GM19328 (cell line): ENCODE results near the gene STX2.

Experiments
- ATAC-seq: cut with Tn5 transposase; IDR thresholded peaks from one replicate; pipeline ENCODE4 v1.9.1; 2021; ENCODE audit warnings: mild to moderate bottlenecking, moderate library complexity; ENCODE audit not compliant: unreplicated experiment

Gene STX2

GRCh38 chr12:130831876-130832405, 7.1 kb downstream of the STX2 start:
- no peak for ATAC-seq

DNA sequence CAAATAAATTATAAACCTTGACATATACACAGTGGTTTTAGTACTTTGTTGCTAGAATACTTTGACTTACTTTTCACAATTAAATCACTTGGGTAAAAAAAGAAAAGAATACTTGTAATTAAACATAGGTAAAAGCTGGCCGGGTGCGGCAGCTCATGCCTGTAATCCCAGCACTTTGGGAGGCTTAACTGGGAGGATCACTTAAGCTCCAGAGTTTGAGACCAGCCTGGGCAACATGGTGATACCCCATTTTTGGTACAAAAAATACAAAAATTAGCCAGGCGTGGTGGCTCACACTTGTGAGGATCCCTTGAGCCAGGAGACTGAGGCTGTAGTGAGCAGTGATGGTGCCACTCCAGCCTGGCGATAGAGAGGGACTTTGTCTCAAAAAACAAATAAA, 7.8 kb downstream of the STX2 start:
- no peak for ATAC-seq

- no peak for ATAC-seq
Measured at GRCh38 chr12:130830246-130830551, 8.9 kb downstream of the STX2 start.

GRCh38 chr12:130829391-130830245, 9.4 kb downstream of the STX2 start:
- no peak for ATAC-seq

DNA sequence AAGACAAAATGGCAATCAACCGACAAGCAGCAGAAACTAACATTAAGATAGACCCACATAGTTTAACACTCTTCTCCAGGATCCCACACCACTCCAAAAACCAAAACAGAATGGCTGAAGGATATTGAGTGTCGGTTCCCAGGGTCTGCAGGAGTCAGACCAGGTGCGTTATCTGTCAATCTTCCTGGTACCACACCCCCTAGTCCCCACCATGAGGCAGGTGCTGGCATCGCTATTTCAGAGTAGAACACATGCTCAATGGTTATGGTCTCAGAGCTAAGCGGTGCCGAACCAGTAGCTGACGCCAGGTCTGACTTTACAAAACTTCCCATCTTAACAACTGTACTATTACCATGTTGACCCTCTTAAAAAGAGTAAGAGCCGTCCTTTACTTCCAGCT, 10.2 kb downstream of the STX2 start:
- no peak for ATAC-seq

GRCh38 chr12:130827432-130827831, 11.6 kb downstream of the STX2 start:
- no peak for ATAC-seq

- no peak for ATAC-seq
Measured at GRCh38 chr12:130826151-130826801, 12.8 kb downstream of the STX2 start.

DNA sequence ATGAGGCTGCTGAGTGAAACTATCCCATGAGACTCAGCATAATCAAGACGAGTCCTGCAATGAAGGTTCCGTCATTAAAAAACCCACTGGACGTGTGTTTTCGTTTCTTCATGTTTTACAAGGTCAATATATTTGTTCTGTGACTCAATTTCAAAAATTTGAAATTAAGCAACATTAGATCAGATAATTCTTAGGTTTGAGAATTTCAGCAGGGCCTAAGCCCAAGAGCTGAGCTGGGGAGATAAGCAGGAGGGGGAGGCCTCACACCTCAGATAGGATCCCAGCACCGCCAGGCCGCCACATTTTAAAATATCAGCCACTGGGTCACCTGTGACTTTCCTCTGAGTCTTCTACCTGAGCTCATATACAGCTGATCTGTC, 13.3 kb downstream of the STX2 start:
- no peak for ATAC-seq

DNA sequence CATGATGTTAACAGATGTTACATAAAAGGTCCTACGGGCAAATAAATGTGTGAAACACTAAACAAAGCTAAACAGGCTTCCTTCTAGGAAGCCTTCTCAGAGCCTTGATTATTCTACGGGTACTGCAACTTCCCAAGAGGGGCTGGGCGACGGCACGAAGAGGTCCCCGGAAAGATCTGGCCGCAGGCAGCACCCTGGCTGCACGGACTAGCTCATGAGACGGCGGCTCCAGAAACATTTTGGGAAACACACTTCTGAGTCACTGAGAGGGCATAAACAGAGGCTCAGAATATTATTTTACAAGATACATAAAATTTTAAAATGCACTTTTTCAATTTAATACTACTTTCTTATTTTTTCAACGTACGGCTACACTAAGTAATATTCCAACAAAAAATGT, 19.4 kb downstream of the STX2 start:
- no peak for ATAC-seq

- ATAC-seq = peak; percentile 92
Measured at GRCh38 chr12:130818635-130819576, 20.1 kb downstream of the STX2 start.

DNA sequence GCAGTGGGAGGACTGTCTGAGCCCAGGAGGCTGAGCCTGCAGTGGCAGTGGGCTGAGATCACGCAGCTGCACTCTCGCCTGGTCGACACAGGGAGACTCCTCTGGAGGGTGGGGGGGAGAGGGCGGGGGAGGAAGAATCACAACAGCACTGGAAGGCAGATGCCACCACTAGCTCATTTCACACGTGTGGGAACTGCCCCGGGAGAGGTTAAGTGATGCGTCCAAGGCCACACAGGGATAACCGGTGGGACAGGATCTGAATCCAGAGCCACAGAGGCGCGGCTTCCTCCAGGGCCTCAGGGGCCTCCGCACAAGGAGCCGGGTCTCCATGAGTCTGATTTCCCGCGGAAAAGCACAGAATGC, 20.8 kb downstream of the STX2 start:
- ATAC-seq = no peak

DNA sequence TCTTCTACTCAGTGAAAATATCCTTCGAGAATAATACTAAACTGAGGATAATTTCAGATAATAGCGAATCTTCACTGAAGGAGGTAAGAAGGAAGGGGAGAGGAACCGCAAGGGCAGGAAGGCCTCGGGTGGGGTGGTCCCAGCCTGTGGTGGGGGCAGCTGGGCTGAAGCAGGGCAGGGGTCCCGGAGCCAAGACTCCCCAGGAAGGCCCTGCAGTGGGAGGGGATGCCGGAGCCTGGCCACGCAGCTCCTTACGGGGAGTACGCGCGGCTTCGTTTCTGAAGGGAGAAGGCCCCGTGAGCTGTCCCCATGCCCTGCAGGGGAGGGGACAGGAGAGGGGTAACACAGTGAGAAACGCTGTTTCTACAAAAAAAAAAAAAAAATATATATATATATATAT, 21.2 kb downstream of the STX2 start:
- no peak for ATAC-seq

DNA sequence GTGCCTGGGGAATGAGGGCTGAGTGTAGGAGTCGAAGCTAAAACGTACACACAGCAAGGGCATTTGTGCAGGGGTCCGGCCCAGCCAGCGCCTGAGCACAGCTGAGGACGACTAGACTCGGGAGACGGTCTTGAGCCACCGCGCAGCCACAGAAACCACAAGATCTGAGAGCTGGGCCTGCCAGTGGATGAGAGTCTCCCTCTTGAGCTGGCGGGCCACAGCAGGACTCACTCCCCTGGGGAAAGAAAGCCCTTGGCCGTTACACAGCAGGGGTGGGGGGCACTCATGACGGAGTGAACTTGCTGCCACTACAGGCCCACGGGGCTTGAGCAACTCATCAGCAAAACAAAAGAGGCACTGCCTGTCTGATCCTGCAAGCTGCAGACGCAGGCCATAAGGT, 23.0 kb downstream of the STX2 start:
- ATAC-seq = no peak

DNA sequence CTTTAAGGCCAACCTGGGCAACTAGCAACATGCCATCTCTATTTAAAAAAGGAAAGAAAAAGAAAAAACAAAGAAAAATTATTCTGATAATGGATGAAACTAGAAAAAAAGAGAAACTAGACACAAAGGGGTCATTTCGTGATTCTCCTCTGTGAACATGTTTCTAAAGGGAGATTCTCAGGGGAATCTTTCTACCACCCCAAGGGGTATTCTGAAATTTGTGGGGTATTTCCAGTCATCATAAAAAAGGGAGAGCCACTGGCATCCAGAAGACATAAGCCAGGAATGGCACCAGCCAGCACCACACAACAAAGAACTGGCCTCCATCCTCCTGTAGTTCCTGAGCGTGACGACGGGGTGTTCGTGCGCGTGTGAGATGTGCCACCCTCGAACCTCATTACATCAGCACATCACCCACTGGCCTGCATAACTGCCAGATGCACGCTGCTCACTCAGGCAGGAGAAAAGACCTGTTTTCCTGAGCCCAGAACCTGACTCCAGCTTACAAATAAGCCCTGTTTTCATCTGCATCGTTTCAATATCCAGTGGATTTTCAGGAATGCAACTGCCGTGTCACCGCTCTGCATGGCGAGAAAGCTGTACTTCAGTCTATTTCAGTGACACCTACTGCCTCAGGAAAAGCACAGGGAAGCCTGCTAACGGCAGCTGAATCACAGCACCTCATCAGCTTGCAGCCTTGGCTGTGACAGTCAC, 23.9 kb downstream of the STX2 start:
- no peak for ATAC-seq

DNA sequence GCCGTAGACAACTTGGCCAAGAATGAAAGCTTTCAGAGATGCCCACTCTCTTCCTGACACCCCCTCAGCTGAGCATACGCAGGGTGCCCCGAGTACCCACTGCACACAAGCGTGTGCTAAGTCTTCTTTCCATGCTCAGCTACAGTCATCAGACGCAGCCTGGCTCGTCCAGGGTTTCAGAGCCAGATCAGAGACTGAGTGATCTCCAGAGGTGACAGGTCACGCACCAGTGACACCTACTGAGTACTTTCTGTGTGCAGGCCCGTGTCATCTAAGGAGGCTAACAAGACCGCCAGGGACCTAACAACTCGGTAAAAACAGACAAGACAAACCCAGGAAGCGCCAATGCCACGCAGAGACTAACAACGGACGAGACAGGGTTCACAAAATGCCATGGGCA, 25.1 kb downstream of the STX2 start:
- no peak for ATAC-seq

DNA sequence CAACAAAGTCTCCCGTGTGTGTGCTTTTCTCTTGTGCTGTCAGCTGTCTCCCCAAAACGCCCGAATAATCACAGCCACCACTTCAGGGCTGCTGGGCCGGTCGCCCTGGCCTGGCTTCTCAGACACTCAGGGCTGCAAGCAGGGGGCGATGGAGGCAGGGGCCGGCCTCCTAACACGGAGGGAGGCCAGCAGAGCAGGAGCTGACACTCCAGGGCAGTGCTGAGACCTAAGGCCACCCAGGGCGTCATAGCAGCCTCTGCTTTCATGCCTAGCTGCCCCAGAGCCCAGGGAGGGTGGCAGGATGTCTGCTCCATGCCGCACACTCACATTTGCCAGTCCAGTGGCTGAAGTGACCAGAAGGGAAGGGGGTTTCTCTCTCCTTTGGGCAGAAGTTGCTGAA, 25.6 kb downstream of the STX2 start:
- ATAC-seq = no peak

DNA sequence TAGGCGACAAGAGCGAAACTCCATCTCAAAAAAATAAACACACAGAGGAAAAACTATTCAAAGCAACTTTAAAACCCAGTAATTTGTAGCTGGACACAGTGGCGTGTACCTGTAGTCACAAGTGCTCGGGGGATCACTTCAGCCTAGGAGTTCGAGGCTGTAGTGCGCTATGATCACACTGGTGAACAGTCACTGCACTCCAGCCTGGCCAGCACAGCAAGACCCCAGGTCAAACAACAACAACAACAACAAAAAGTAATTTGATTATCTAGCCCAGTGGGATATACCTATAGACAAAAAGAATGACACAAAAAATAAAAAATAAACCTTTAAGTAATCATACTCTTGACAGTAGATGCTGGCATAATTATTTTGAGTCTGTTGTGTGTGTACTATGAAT, 29.3 kb downstream of the STX2 start:
- ATAC-seq = no peak

- no peak for ATAC-seq
Measured at GRCh38 chr12:130807309-130807708, 31.7 kb downstream of the STX2 start.

GRCh38 chr12:130806574-130806973, 32.5 kb downstream of the STX2 start:
- no peak for ATAC-seq

DNA sequence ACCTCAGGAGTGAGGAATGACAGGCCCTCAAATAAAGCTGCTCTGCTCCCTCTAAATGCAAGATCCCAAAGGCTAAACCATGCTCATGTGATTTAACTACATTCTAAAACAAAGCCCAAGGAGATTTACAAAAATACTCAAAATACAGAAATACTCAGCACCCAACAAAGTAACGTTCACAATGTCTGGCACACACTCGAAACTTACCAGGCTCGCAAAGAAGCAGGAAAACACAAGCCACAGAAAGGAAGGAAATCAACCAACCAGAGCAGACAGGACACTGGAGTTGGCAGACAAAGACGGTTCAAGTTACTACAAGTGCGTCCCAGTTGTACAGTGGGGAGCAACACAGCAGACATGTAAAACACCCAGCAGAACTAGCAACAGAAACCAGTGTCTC, 33.4 kb downstream of the STX2 start:
- ATAC-seq = no peak

DNA sequence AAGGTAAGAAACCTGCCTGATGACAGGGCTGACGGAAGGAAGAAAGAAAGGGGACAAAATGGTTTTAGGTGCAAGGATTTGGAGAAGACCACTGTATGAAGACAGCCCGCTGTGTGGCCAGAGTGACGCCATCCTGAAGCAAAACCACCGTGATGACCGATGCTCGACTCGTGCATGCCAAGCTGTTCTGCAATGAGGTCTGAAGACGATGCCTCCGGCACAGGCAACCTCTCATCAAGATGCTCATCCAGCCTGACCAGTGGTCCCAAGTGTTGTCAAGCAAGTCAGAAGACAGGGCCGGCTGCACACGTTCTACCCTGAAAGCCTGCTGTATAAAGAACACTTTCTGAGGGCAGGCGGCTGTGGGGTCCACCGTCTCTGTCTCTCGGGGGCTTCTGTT, 34.8 kb downstream of the STX2 start:
- ATAC-seq = no peak
